HepG2 (cell line): ENCODE data around the gene EEF1A2. TPM values are rescaled to one million over a fixed set of nuclear protein-coding genes. Genes with fewer than 3 reads are reported as not detected.

Source experiments
- ATAC-seq: fragments of 200-7000 bp; cut with Tn5 transposase; 3 replicates; pipeline ENCODE4 v1.9.1; 2020; ENCODE audit warnings: mild to moderate bottlenecking, moderate library complexity
- BruUV-seq: library from RNA; stranded (reverse); fragments of 400-500 nt; replicated peaks from 2 replicates; lab custom pipeline; 2021; lab: Mats Ljungman, UMichigan
- CTCF ChIA-PET: fragments of 300-600 bp; formaldehyde crosslinking; extraction: SDS; loops from one replicate; lab custom pipeline; 2021; ENCODE audit warnings: low total read pairs, inconsistent platforms, low intra/inter-chr PET ratio; lab: Yijun Ruan, JAX
- POLR2A ChIA-PET: fragments of 350-600 bp; sonication (Branson Sonifier 250); formaldehyde crosslinking; loops from one replicate; lab custom pipeline; 2020; ENCODE audit warnings: antibody characterized with exemption, inconsistent platforms; lab: Yijun Ruan, JAX
- DNase-seq: peaks from one replicate; pipeline ENCODE4 v3.0.0-alpha.2; 2015; ENCODE audit warnings: low spot score
- FAIRE-seq: peaks from 3 replicates; lab custom pipeline; 2011; peaks lifted over from hg19 to GRCh38; lab: Jason Lieb, UNC
- H2AFZ ChIP-seq: one replicate; pipeline ENCODE4 v1.6.1; 2011; ENCODE audit warnings: low read length, inconsistent platforms
- H3K27ac ChIP-seq: fragments of 300-600 bp; 3 replicates; pipeline ENCODE4 v1.8.0; 2011; ENCODE audit warnings: mixed run types, mild to moderate bottlenecking, mixed read lengths, low read length, inconsistent platforms; ENCODE audit not compliant: insufficient read depth; ENCODE audit errors: extremely low read length
- H3K27me3 ChIP-seq, 2 experiments: fragments of 200-600 bp in 1 of 2; 2 replicates in 1 of 2; 3 replicates in 1 of 2; pipeline versions ENCODE4 v1.6.0 to v1.8.0; 2011; ENCODE audit warnings: low read length in 2 of 2, mild to moderate bottlenecking in 2 of 2, moderate library complexity in 2 of 2, inconsistent platforms in 1 of 2; ENCODE audit not compliant: insufficient read depth in 2 of 2, control insufficient read depth in 1 of 2
- H3K36me3 ChIP-seq, 2 experiments: fragments of 200-600 bp in 1 of 2; replicated peaks in 1 of 2; 2 replicates in 1 of 2; 3 replicates in 1 of 2; pipeline versions ENCODE4 v1.5.1 to v1.8.0; 2011; ENCODE audit warnings: low read length in 2 of 2, inconsistent platforms in 1 of 2; ENCODE audit not compliant: insufficient read depth in 2 of 2, control insufficient read depth in 1 of 2
- H3K4me1 ChIP-seq: 2 replicates; pipeline ENCODE4 v1.5.1; 2012; ENCODE audit warnings: low read length, inconsistent platforms; ENCODE audit not compliant: insufficient read depth
- H3K4me2 ChIP-seq: 2 replicates; pipeline ENCODE4 v1.6.0; 2011; ENCODE audit warnings: low read depth, low read length, inconsistent platforms
- H3K4me3 ChIP-seq, 3 experiments: fragments of 200-600 bp in 1 of 3; sonication (generic), shearing (Covaris generic) in 1 of 3; replicated peaks in 1 of 3; 2 replicates each; pipeline ENCODE4 v1.5.1; 2011 to 2016; ENCODE audit warnings: low read length in 3 of 3, inconsistent platforms in 2 of 3, low read depth in 2 of 3, mild to moderate bottlenecking in 2 of 3, control low read depth in 1 of 3, mixed read lengths in 1 of 3; ENCODE audit not compliant: insufficient read depth in 1 of 3
- H3K79me2 ChIP-seq: one replicate; pipeline ENCODE4 v1.6.1; 2011; ENCODE audit warnings: low read length, inconsistent platforms; ENCODE audit not compliant: insufficient read depth
- H3K9ac ChIP-seq: 2 replicates; pipeline ENCODE4 v1.6.0; 2011; ENCODE audit warnings: mild to moderate bottlenecking, low read depth, low read length, inconsistent platforms; ENCODE audit not compliant: insufficient read depth
- H3K9me3 ChIP-seq: 2 replicates; pipeline ENCODE4 v1.5.1; 2012; ENCODE audit warnings: mild to moderate bottlenecking, low read length
- H4K20me1 ChIP-seq: 2 replicates; pipeline ENCODE4 v1.6.0; 2011; ENCODE audit warnings: inconsistent platforms, mild to moderate bottlenecking, low read length, moderate library complexity; ENCODE audit not compliant: insufficient read depth
- ATF1 ChIP-seq: IDR thresholded peaks from 2 replicates; pipeline ENCODE4 v1.6.1; 2016; ENCODE audit warnings: mild to moderate bottlenecking, control low read depth
- ATRX ChIP-seq: sonication (generic); formaldehyde crosslinking; IDR thresholded peaks from 2 replicates; pipeline ENCODE4 v1.4.0; 2020; ENCODE audit warnings: missing genetic modification reagents, borderline replicate concordance
- CHCHD3 ChIP-seq: sonication (generic); formaldehyde crosslinking; IDR thresholded peaks from 2 replicates; pipeline ENCODE4 v1.8.0; 2022; ENCODE audit warnings: mild to moderate bottlenecking, missing genetic modification reagents, moderate library complexity
- HES4 ChIP-seq: sonication (generic); formaldehyde crosslinking; IDR thresholded peaks from 2 replicates; pipeline ENCODE4 v1.9.0; 2021; ENCODE audit warnings: mild to moderate bottlenecking, missing genetic modification reagents, borderline replicate concordance
- HMGXB3 ChIP-seq: sonication (generic); formaldehyde crosslinking; IDR thresholded peaks from 2 replicates; pipeline ENCODE4 v1.4.0; 2020; ENCODE audit warnings: missing genetic modification reagents, borderline replicate concordance
- HNRNPL ChIP-seq: fragments of 200-400 bp; formaldehyde crosslinking; IDR thresholded peaks from 2 replicates; pipeline ENCODE4 v1.6.1; 2017; ENCODE audit warnings: mild to moderate bottlenecking, low read depth, low read length
- HOXA3 ChIP-seq: sonication (generic); formaldehyde crosslinking; IDR thresholded peaks from 2 replicates; pipeline ENCODE4 v1.5.0; 2020; ENCODE audit warnings: missing genetic modification reagents
- NCOA2 ChIP-seq: sonication (generic); formaldehyde crosslinking; IDR thresholded peaks from 2 replicates; pipeline ENCODE4 v1.8.0; 2022; ENCODE audit warnings: inconsistent platforms
- TAF15 ChIP-seq: fragments of 200-400 bp; formaldehyde crosslinking; IDR thresholded peaks from one replicate; pipeline ENCODE4 v1.6.1; 2018; ENCODE audit warnings: mild to moderate bottlenecking, low read depth, low read length; ENCODE audit not compliant: poor library complexity, severe bottlenecking
- ZBTB7B ChIP-seq: sonication (generic); formaldehyde crosslinking; IDR thresholded peaks from 2 replicates; pipeline ENCODE4 v1.4.0; 2020; ENCODE audit warnings: missing genetic modification reagents
- ZFP62 ChIP-seq: sonication (generic); formaldehyde crosslinking; IDR thresholded peaks from 2 replicates; pipeline ENCODE4 v1.4.0; 2020; ENCODE audit warnings: missing genetic modification reagents
- ZNF282 ChIP-seq: fragments of 450-650 bp; IDR thresholded peaks from 2 replicates; pipeline ENCODE4 v1.6.1; 2018; ENCODE audit not compliant: partially characterized antibody
- ZNF816 ChIP-seq: sonication (generic); formaldehyde crosslinking; IDR thresholded peaks from 2 replicates; pipeline ENCODE4 v1.8.0; 2022; ENCODE audit warnings: missing genetic modification reagents, mild to moderate bottlenecking, borderline replicate concordance
- WGBS: methylation state at CpG from one replicate; pipeline ENCODE4 v1.1.6; 2017; ENCODE audit warnings: low lambda C conversion rate; 5-methylcytosine and 5-hydroxymethylcytosine counted together
- in situ Hi-C: cut with HindIII; loops from 2 replicates; pipeline ENCODE4 v1.10.0; 2017; ENCODE audit warnings: low pct_unique_long_range_greater_than_20kb; ENCODE audit not compliant: extremely low pct_ligation_motif_present
- intact Hi-C: fragments of 100-400 bp; cut with micrococcal nuclease; formaldehyde crosslinking; loops from one replicate; pipeline ENCODE4 v1.10.0; 2022; ENCODE audit not compliant: unreplicated experiment
- polyA plus RNA-seq, 8 experiments: library from polyadenylated mRNA; depleted of rRNA in 3 of 8; stranded (reverse) in 7 of 8; unstranded in 1 of 8; fragments of >200 nt; fragmentation: Illumina TruSeq in 4 of 8; extraction: Trizol in 4 of 8; gene quantifications; 2 replicates each; pipeline versions ENCODE4 v1.2.1 to v1.2.3, GENCODE V29; 2011 to 2016; ENCODE audit warnings: low read depth in 4 of 8, missing spikeins in 1 of 8, mixed read lengths in 1 of 8; ENCODE audit not compliant: insufficient read depth in 1 of 8
- total RNA-seq, 5 experiments: library from RNA; depleted of rRNA; stranded (reverse); fragments of >200 nt; fragmentation: Illumina TruSeq; extraction: Trizol; gene quantifications; 2 replicates each; pipeline ENCODE4 v1.2.3, GENCODE V29; 2016; ENCODE audit warnings: low read depth in 1 of 5

Gene EEF1A2
- total and polyA plus RNA-seq, 2 of the 13 experiments (the other 11 are each of a cell fraction or from before 2014, with no cell fraction given) = 0.44 to 0.87 TPM

- no peak for ATAC-seq
- H2AFZ ChIP-seq = no peak overlapping the region
- no peaks in the 10 kb centered on the region for H3K36me3 ChIP-seq
- H3K4me3 ChIP-seq = no peak overlapping the region
- no peak for TF ChIP-seq HMGXB3 (CRISPR knock-in tag)
- TF ChIP-seq HOXA3 (CRISPR knock-in tag) = 0 out of 2 replicates have a peak, but pooled peaks have one; percentile 27
- TF ChIP-seq ZFP62 (CRISPR knock-in tag) = no peak
- peak; percentile 43 for TF ChIP-seq TAF15
- TF ChIP-seq ZBTB7B = no peak
- no peak for TF ChIP-seq ATF1 (CRISPR knock-in tag)
- TF ChIP-seq ZNF816 (CRISPR knock-in tag) = no peak
- no peak for TF ChIP-seq NCOA2 (CRISPR knock-in tag)
- TF ChIP-seq HNRNPL = peak; percentile 56; the same call in 1 of the 2 replicates
- no peak for TF ChIP-seq HES4 (CRISPR knock-in tag)
- TF ChIP-seq CHCHD3 (CRISPR knock-in tag) = no peak
- TF ChIP-seq ZNF282 = no peak
- no peak for TF ChIP-seq ATRX (CRISPR knock-in tag)
- TF ChIP-seq, all 625 proteins: peak for 3
- in situ Hi-C loops = no loop called here
- H3K4me2 ChIP-seq = no peak overlapping the region
- H3K27me3 ChIP-seq = peaks cover 31 to 65% of the 10 kb centered on the region in 2 experiments
- no peaks in the 10 kb centered on the region for H3K79me2 ChIP-seq
- H3K9ac ChIP-seq = no peak overlapping the region
- intact Hi-C loops = no loop called here
- peaks cover 6% of the 10 kb centered on the region; the same call in 1 of the 2 replicates for H4K20me1 ChIP-seq
- POLR2A ChIA-PET = no interaction called here
- FAIRE-seq = no peak
- CTCF ChIA-PET = no interaction called here
- H3K9me3 ChIP-seq = no peaks in the 10 kb centered on the region
- DNase-seq = no peak
- no TSS peak for BruUV-seq
- H3K27ac ChIP-seq = no peak overlapping the region
- H3K4me1 ChIP-seq = peaks cover 12% of the 10 kb centered on the region; the same call in 1 of the 2 replicates
- WGBS = 37% methylated on average over 50 of the region's 51 CpGs
Measured at GRCh38 chr20:63494420-63495166, 4.3 kb downstream of the EEF1A2 start.
